K562 (cell line): ENCODE data around the gene IFNGR1. TPM values are rescaled to one million over a fixed set of nuclear protein-coding genes. Genes with fewer than 3 reads are reported as not detected.
A peak's percentile ranks its signal among the peaks of the same experiment; 100 is the strongest.

Source experiments
- CREB1 ChIP-seq, 2 experiments: sonication (generic) in 1 of 2; formaldehyde crosslinking in 1 of 2; IDR thresholded peaks; 2 replicates each; pipeline versions ENCODE4 v1.6.1 to v1.8.0; 2012 to 2022; ENCODE audit warnings: inconsistent platforms in 1 of 2, mild to moderate bottlenecking in 1 of 2, missing genetic modification reagents in 1 of 2, moderate library complexity in 1 of 2
- E2F5 ChIP-seq: sonication (generic); formaldehyde crosslinking; IDR thresholded peaks from 2 replicates; pipeline ENCODE4 v1.8.0; 2022; ENCODE audit warnings: mild to moderate bottlenecking, missing genetic modification reagents
- ELF1 ChIP-seq: fragments of 200-800 bp; sonication (Bioruptor generic); IDR thresholded peaks from 2 replicates; pipeline ENCODE4 v1.6.1; 2016; ENCODE audit warnings: missing genetic modification characterization, missing compliant biosample characterization
- JUN ChIP-seq, 2 experiments: sonication (generic) in 1 of 2; formaldehyde crosslinking in 1 of 2; IDR thresholded peaks; 2 replicates each; pipeline versions ENCODE4 v1.6.1 to v1.8.0; 2012 to 2022; ENCODE audit warnings: borderline replicate concordance in 2 of 2, mild to moderate bottlenecking in 2 of 2, improper control_type of control experiment in 1 of 2, low read depth in 1 of 2, low read length in 1 of 2, missing genetic modification reagents in 1 of 2
- KLF1 ChIP-seq: fragments of 450-650 bp; IDR thresholded peaks from 2 replicates; pipeline ENCODE4 v1.6.1; 2016; ENCODE audit warnings: missing genetic modification characterization, missing compliant biosample characterization
- MNT ChIP-seq, 2 experiments: fragments of 450-650 bp; conservative IDR thresholded peaks; 2 replicates each; pipeline ENCODE4 v1.6.1; 2017; ENCODE audit warnings: mild to moderate bottlenecking in 2 of 2, moderate library complexity in 2 of 2
- OTX1 ChIP-seq: fragments of 450-650 bp; formaldehyde crosslinking; IDR thresholded peaks from 2 replicates; pipeline ENCODE4 v1.4.0; 2022; ENCODE audit warnings: mild to moderate bottlenecking
- SP1 ChIP-seq: sonication (generic); formaldehyde crosslinking; IDR thresholded peaks from 2 replicates; pipeline ENCODE4 v1.8.1; 2022; ENCODE audit warnings: mild to moderate bottlenecking, missing genetic modification reagents
- TEAD1 ChIP-seq, 2 experiments: fragments of 450-650 bp in 1 of 2; sonication (generic) in 1 of 2; formaldehyde crosslinking; IDR thresholded peaks; 2 replicates each; pipeline versions ENCODE4 v1.4.0 to v1.8.0; 2020 to 2022; ENCODE audit warnings: mild to moderate bottlenecking in 2 of 2, missing genetic modification reagents in 1 of 2
- ZNF253 ChIP-seq: fragments of 250-450 bp; sonication (Bioruptor Pico); conservative IDR thresholded peaks from 2 replicates; pipeline ENCODE4 v1.6.1; 2021; ENCODE audit warnings: mild to moderate bottlenecking
- ZNF431 ChIP-seq: sonication (generic); formaldehyde crosslinking; IDR thresholded peaks from 2 replicates; pipeline ENCODE4 v1.8.0; 2022; ENCODE audit warnings: mild to moderate bottlenecking, missing genetic modification reagents
- ZNF592 ChIP-seq: fragments of 450-650 bp; IDR thresholded peaks from 2 replicates; pipeline ENCODE4 v1.6.1; 2017; ENCODE audit warnings: antibody characterized with exemption, mild to moderate bottlenecking
- polyA plus RNA-seq, 8 experiments: library from polyadenylated mRNA; depleted of rRNA in 4 of 8; stranded (reverse) in 5 of 8; unstranded in 3 of 8; fragments of >200 nt; fragmentation: Nextera tagmentation in 2 of 8; fragmentation: Illumina TruSeq in 1 of 8; extraction: Ambion mirVana in 2 of 8; extraction: Trizol in 1 of 8; gene quantifications; 2 replicates each; pipeline versions ENCODE4 v1.2.1 to v1.2.3, GENCODE V29; 2011 to 2014; ENCODE audit warnings: inconsistent platforms in 1 of 8, missing spikeins in 1 of 8
- total RNA-seq, 7 experiments: library from RNA; depleted of rRNA in 6 of 7; stranded (reverse); fragments of >200 nt in 6 of 7; fragmentation: Illumina TruSeq in 2 of 7; extraction: Trizol in 2 of 7; gene quantifications; 2 replicates each; pipeline versions ENCODE4 v1.2.1 to v1.2.3, GENCODE V29; 2011 to 2021; ENCODE audit warnings: low replicate concordance in 1 of 7

IFNGR1 gene
- total and polyA plus RNA-seq, 9 of the 15 experiments (the other 6 are each of a cell fraction or from before 2014, with no cell fraction given): 14.7 to 47.0 (median 26.7) TPM

DNA sequence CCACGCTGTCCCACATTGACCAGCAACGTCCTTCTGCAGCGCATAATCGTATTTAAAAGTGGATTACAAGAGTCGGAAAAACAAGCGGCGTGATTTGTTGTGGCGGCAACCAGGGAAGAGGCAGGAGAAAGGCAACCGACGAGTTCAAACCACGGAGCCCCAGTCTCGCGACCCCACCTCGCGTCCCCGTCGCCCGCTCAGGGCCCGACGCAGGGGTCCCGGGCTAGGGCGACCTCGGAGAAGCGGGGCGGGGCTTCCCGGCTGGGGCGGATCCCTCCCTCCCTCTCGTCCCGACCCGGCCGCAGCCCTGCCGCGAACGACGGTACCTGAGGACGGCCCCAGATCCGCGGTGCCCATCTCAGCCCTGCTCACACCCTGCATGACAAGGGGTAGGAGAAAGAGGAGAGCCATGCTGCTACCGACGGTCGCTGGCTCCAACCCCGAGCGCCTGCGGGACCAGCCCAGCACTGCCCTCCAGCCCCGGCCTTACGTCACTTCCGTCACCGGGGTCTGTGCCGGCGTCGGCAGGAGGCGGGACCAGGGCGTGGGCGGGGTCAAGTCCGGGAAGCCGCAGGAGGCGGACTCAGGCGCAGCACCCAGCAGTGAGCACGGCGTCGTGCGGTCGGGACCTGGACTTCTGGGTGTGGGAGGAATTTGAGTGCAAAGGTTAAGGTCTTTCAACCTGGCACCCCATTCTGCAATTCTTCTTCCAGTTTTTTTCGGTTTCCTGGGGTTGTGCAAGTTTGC lies at the start of gene IFNGR1 (continued):
- TF ChIP-seq ZNF592 (peak; percentile 35; the same call in 1 of the 2 replicates), CREB1 (IDR thresholded peaks at IDR 0.05) (peak; percentile 91), CREB1 (CRISPR knock-in tag; IDR thresholded peaks at IDR 0.05) (peak; percentile 95), KLF1 (no peak), SP1 (CRISPR knock-in tag) (peak; percentile 95), TEAD1 (CRISPR knock-in tag; IDR thresholded peaks at IDR 0.05) (peak in 1 of 2 experiments; percentile 45; a peak in 2 of 4 replicates), OTX1 (CRISPR knock-in tag) (0 out of 2 replicates have a peak, but pooled peaks have one; percentile 6), JUN (IDR thresholded peaks at IDR 0.05; ENCODE audit: borderline replicate concordance, low read depth, low read length) (peak; percentile 41; the same call in 1 of the 2 replicates), JUN (CRISPR knock-in tag; IDR thresholded peaks at IDR 0.05; ENCODE audit: borderline replicate concordance) (0 out of 2 replicates have a peak, but pooled peaks have one; percentile 20), ELF1 (tag) (peak; percentile 41; the same call in 1 of the 2 replicates), ZNF253 (no peak), E2F5 (CRISPR knock-in tag) (0 out of 2 replicates have a peak, but pooled peaks have one; percentile 51), ZNF431 (0 out of 2 replicates have a peak, but pooled peaks have one; percentile 5), MNT (conservative IDR thresholded peaks at IDR 0.05) (peak in 1 of 2 experiments; percentile 62; a peak in 1 of 4 replicates)
